Type B pancreatic cell (in vitro differentiated cells): Measurements from ENCODE around the gene SQOR. TPM values are rescaled to one million over a fixed set of nuclear protein-coding genes. Genes with fewer than 3 reads are reported as not detected.
A peak's percentile ranks its signal among the peaks of the same experiment; 100 is the strongest.

Experiments
- DNase-seq: peaks from one replicate; pipeline ENCODE4 v3.0.0; 2021; ENCODE audit warnings: mixed read lengths; ENCODE audit not compliant: unreplicated experiment; ENCODE audit errors: extremely low spot score
- H3K27ac Mint-ChIP-seq: 2 replicates; pipeline ENCODE4 v1.8.0; 2021; ENCODE audit warnings: mild to moderate bottlenecking, mixed read lengths
- H3K27me3 Mint-ChIP-seq: 2 replicates; pipeline ENCODE4 v1.8.0; 2021; ENCODE audit warnings: mixed read lengths
- H3K36me3 Mint-ChIP-seq: 2 replicates; pipeline ENCODE4 v1.8.0; 2021; ENCODE audit warnings: mixed read lengths
- H3K4me1 Mint-ChIP-seq: one replicate; pipeline ENCODE4 v1.8.0; 2021; ENCODE audit warnings: mixed read lengths; ENCODE audit not compliant: unreplicated experiment
- H3K4me3 Mint-ChIP-seq: 2 replicates; pipeline ENCODE4 v1.8.0; 2021; ENCODE audit warnings: mild to moderate bottlenecking, mixed read lengths
- H3K9me3 Mint-ChIP-seq: 2 replicates; pipeline ENCODE4 v1.8.0; 2021; ENCODE audit warnings: mixed read lengths
- CTCF ChIP-seq: fragments of 200-600 bp; sonication (generic); conservative IDR thresholded peaks from 2 replicates; pipeline ENCODE4 v1.5.0; 2021; ENCODE audit warnings: antibody characterized with exemption, mild to moderate bottlenecking
- total RNA-seq: library from RNA; stranded (reverse); gene quantifications from 2 replicates; pipeline ENCODE4 v1.2.1, GENCODE V29; 2021; ENCODE audit warnings: low replicate concordance

The SQOR gene
- total RNA-seq, 1 donor from 2014 or later = 6.7 TPM

GRCh38 chr15:45654749-45655148 lies 19.9 kb downstream of the SQOR start:
- DNase-seq = no peak
- H3K36me3 Mint-ChIP-seq = no peaks in the 10 kb centered on the region
- no peak overlapping the region for H3K4me3 Mint-ChIP-seq
- TF ChIP-seq CTCF = no peak
- peaks cover 15% of the 10 kb centered on the region for H3K4me1 Mint-ChIP-seq
- no peaks in the 10 kb centered on the region for H3K9me3 Mint-ChIP-seq
- H3K27me3 Mint-ChIP-seq = no peaks in the 10 kb centered on the region
- H3K27ac Mint-ChIP-seq = no peak overlapping the region

DNA sequence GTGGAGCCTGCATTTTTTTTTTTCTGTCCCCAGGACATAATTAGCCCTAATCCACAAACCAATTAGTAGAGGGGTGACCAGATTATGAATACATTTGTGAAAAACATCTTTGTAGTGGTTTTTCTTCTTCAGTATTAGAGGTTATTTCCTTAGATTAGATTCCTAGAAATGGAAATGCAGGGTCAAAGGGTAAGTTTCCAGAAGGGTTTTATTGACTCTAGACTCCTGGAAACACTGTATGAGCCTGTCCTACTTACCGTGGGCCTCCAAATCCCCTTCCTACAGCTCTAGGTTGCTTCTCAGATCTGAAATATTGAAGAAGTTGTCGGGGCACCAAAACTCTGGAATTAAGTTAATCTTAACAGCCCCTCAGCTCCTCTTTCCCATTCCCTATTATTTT lies 22.4 kb downstream of the SQOR start:
- H3K27me3 Mint-ChIP-seq = no peaks in the 10 kb centered on the region
- no peak for TF ChIP-seq CTCF
- no peaks in the 10 kb centered on the region for H3K9me3 Mint-ChIP-seq
- H3K4me1 Mint-ChIP-seq = peaks cover 21% of the 10 kb centered on the region
- H3K4me3 Mint-ChIP-seq = no peak overlapping the region
- H3K27ac Mint-ChIP-seq = no peak overlapping the region
- no peak for DNase-seq
- no peaks in the 10 kb centered on the region for H3K36me3 Mint-ChIP-seq

DNA sequence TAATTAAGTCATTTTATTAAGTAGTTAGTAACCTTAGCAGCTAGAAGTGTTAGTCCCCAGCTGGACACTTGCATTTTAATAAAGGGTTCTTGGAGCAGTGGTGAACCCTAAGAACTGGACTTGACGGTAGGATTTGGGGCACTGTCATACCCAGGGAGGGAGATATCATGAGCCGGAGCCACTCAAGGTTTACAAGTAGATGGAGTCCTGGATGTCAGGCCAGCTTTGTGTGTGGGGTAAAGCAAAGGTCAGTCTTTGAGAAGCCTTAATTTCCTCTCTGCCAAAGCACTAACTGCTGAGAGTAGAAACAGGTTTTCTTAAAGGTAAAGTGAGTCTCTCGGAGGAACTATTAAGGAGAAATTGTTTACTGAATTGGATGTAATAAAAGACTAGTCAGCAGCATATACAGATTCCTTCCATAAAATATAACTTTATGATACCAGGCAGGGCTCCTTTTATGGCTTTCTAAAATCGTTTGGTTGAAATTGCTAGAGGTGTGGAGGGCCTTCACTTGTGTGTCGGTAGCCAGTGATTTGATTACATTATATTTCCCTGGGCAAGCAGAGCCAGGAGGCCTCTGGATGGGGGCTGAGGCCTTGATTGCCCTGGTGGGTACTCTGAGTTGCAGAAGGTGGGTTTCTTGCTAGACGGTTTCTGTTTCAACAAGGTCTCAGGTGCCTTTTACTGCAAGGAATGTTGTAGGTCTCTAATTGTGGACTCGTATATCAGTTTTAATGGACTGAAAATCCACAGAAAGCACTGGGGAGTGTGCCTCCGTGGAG lies 23.1 kb downstream of the SQOR start:
- H3K27me3 Mint-ChIP-seq = no peaks in the 10 kb centered on the region
- TF ChIP-seq CTCF = no peak
- peaks cover 21% of the 10 kb centered on the region for H3K4me1 Mint-ChIP-seq
- H3K9me3 Mint-ChIP-seq = no peaks in the 10 kb centered on the region
- no peaks in the 10 kb centered on the region for H3K36me3 Mint-ChIP-seq
- DNase-seq = no peak
- H3K27ac Mint-ChIP-seq = peak overlapping the region; percentile 35
- H3K4me3 Mint-ChIP-seq = no peak overlapping the region

DNA sequence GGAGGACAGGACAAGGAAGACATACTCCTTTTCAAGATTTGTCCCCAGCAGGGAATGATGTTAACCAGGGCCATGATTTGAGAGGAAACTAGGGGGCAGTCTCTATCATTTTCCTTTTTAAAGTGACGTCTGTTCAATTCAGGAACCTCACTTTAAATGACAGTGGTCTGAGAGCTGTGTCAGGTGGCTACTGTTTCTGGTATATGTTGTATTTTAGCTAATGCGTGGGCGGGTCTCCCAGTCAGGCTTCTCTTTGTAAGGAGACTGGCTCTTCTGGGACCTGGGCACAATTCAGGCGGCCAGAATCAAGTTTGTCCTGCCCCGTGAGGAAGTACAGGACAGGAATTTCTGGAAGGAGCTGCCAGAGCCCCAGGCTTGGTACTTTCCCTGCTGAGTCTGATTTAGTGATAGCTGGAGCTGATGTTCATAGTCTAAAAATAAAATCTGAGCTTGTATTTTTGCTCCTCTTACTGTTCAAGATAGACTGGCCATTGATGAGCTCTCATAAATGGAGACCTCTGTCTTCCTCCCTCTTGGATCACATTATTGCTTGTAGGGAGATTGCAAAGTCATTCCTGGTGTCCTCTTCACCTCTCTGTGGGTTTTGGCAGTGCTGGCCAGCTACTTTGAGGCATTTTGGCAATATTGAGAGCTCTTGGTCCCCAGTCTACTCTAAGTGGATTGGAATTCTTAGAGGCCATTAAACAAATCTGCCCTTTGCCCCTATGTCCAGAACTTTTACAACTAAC lies 25.6 kb downstream of the SQOR start:
- Mint-ChIP-seq H3K4me1 (peaks cover 21% of the 10 kb centered on the region), H3K36me3 (no peaks in the 10 kb centered on the region), H3K4me3 (no peak overlapping the region), H3K9me3 (no peaks in the 10 kb centered on the region), H3K27me3 (no peaks in the 10 kb centered on the region), H3K27ac (peak overlapping the region; percentile 1)
- no peak for TF ChIP-seq CTCF
- DNase-seq = no peak

DNA sequence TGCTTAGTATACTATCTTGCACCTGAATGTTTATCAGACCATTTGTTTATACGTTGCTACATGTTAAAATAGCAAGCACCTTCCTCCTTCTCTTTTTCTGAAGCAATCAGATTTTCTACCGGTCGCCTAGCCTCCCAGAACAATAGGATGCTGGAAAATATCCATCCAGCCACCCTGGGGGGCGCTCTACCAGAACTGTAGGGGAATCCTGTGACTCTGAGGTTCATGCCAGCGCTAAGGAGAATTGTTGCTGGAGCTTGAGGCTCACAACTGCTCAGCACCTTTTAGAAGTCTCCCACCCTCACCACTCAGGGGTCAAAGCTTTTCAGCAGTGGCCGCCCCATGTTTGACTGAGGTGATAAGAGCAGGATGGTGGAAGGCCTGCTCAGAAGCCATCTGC lies 27.5 kb downstream of the SQOR start:
- H3K9me3 Mint-ChIP-seq = no peaks in the 10 kb centered on the region

More for the DNA sequence above, 27.5 kb downstream of the SQOR start:
- peaks cover 19% of the 10 kb centered on the region for H3K4me1 Mint-ChIP-seq
- H3K4me3 Mint-ChIP-seq = no peak overlapping the region
- no peaks in the 10 kb centered on the region for H3K36me3 Mint-ChIP-seq
- TF ChIP-seq CTCF = no peak
- no peaks in the 10 kb centered on the region for H3K27me3 Mint-ChIP-seq
- no peak overlapping the region for H3K27ac Mint-ChIP-seq
- DNase-seq = no peak
